GM12892 (cell line): ENCODE measurements around the gene CENPS.
A peak's percentile ranks its signal among the peaks of the same experiment; 100 is the strongest.
"Not testable (repeated sequence)": the region's sequence is repeated elsewhere in the genome, so short reads cannot be mapped to it uniquely, and the experiment has no call there.

Experiments
- DNase-seq: peaks from one replicate; pipeline ENCODE4 v3.0.0; 2011; ENCODE audit not compliant: insufficient read length
- FAIRE-seq: peaks from 2 replicates; lab custom pipeline; 2011; peaks lifted over from hg19 to GRCh38; lab: Jason Lieb, UNC
- POLR2A ChIP-seq: IDR thresholded peaks from 2 replicates; pipeline ENCODE4 v1.6.1; 2011; ENCODE audit warnings: low read depth, low read length, control low read depth
- POLR2AphosphoS5 ChIP-seq: IDR thresholded peaks from 2 replicates; pipeline ENCODE4 v1.6.1; 2011; ENCODE audit warnings: low read depth, low read length, control low read depth
- TAF1 ChIP-seq: IDR thresholded peaks from 2 replicates; pipeline ENCODE4 v1.6.1; 2011; ENCODE audit warnings: low read depth, mild to moderate bottlenecking, control low read depth, low read length, borderline replicate concordance

CENPS gene

DNA sequence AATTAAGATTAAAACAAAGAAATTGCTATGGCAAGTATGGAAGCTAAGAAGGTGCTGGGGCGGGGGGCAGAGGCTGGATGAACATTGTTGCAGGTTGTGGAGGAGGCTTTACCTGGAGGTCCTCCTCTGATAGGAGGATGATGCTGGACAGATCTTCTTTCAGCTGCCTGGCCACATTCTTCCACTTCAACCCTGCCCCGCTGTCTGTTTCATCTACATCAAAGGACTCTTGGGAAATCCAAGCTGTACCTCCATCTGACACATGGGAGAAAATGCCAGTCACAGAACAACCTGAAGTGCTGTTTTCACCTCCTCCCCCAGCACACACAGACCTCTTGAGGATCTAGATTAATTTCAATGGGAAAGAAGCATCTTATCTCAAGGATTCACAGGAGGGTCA lies 36.8 kb downstream of the CENPS start:
- TF ChIP-seq POLR2AphosphoS5 = no peak
- FAIRE-seq (no peak), DNase-seq (no peak)

DNA sequence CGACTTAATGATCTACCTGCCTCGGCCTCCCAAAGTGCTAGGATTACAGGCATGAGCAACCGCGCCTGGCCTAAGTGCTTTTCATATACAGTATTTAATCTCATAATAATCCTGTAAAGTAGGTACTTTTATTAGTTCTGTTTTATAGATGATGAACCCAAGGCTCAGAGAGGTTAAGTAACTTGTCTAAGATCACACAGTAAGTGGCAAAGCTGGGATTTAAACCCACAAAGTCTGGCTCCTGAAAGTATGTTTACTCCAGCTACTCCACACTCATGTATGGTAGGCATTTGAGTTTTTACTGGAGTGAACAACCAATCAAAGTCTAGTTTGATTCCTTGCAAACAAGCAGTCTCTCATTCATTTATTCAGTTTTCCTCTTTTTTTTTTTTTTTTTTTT lies 39.8 kb downstream of the CENPS start:
- DNase-seq = no peak
- FAIRE-seq = no peak
- no peak for TF ChIP-seq POLR2A
- no peak for TF ChIP-seq POLR2AphosphoS5
- no peak for TF ChIP-seq TAF1

DNA sequence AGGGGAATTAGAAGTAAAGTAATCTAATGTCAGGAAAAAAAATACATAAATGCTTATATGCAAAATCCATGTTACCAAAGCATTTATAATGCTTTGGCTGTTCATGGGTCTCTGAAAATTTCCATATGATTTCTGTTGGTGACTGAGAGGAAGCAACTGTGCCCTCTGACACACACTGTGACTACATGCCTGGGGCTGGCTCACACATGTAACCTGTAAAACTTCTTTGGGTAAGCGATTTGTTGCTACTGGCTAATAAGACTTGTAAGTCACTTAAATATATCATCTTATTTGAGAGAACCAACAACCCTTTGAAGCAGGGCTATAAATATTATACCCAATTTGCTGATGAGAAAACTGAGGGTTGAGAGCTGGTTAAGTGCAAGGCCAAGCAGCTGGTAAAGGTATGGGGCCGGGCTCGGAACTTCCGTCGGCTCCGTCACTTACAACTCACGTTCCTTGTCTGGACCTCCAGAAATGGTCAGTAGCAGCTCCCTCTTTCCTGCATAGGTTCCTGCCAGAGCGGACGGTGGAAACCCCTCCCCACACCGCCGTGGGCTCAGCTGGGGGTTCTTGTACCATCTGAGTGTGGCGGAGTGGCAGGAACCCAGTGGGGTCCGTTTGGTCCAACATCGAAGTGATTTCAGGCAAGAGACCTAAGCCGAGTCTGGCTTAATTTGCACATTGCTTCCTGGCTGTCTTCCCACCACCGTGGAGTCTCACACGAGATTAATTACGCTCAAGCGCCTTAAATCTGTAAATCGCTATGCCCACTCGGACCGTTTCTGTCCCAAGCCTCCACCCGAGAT lies 41.4 kb downstream of the CENPS start:
- TF ChIP-seq TAF1 = no peak
- TF ChIP-seq POLR2A = no peak
- TF ChIP-seq POLR2AphosphoS5 = no peak
- DNase-seq (no peak), FAIRE-seq (peak; percentile 24)

DNA sequence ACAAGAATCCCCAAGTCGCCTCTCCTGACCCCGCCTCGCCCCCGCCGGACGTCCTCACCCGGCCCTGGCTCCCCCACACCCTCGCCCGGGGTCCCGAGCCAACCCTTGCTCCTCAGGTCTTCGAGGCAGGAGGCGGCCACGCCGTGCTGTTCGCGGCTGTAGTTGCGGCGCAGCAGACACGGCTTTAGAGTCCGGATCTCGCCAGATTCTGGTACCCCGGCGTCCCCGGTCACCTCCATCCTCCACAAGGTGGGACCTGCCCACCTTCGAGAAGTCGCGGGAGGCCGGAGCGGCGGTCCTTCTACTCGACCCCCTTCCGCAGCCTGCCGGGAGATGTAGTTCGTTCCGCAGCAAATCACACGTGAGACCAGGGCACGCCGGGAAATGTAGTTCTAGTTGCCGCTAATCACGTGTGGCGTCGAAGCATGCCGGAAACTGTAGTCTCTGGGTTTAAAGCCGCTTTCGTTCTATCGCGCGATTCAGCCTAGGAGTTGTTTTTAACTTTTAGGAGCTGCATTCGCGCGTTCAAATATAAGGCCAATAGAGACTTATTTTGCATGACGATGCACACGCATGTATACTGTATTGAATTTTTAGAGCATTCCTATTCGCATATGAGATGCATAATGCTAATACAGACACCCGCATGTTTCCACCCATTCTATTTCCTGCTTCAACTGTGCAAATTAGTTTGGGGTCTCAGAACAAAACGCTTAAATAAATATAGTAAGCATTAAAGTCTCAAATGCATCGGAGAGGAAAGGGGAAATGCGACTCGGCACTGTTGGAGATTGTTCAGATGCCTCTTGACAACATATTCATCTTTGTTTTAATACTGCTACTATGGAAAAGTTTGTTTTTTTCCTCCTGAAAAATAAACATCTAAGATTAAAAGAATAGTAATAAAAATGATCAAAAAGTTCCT lies 42.2 kb downstream of the CENPS start, which contains the start of gene DFFA:
Gene DFFA (minus strand): TSS at position 310 of the 925 bp plus-strand sequence. CDS start 71 bp downstream, at position 239.
- FAIRE-seq (peak; percentile 96), DNase-seq (peak; percentile 89)
- TF ChIP-seq POLR2AphosphoS5 = peak; percentile 79
- peak; percentile 8; the same call in 1 of the 2 replicates for TF ChIP-seq TAF1
- peak; percentile 78 for TF ChIP-seq POLR2A

DNA sequence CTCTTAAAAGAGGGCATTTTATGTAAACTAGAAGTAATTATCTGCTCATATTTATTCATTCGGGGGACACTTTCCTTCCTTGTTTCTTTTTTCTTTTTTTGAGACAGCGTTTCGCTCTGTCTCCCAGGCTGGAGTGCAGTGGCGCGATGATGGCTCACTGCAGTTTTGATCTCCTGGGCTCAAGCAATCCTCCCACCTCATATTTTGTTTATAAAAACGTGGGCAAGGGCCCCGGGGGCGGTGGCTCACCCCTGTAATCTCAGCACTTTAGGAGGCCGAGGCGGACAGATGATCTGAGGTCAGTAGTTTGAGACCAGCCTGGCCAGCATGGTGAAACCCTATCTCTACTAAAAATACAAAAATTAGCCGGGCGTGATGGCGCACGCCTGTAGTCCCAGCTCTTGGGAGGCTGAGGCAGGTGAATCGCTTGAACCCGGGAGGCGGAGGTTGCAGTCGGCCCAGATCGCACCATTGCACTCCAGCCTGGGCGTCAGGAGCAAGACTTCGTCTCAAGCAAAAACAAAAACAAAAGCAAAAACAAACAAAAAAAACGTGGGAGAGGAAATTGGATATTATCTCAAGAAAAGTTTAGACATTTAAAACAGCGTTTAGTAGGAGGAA lies 43.0 kb downstream of the CENPS start:
- no peak for TF ChIP-seq POLR2A
- TF ChIP-seq POLR2AphosphoS5 = no peak
- TF ChIP-seq TAF1 = no peak
- FAIRE-seq (no peak), DNase-seq (no peak)

DNA sequence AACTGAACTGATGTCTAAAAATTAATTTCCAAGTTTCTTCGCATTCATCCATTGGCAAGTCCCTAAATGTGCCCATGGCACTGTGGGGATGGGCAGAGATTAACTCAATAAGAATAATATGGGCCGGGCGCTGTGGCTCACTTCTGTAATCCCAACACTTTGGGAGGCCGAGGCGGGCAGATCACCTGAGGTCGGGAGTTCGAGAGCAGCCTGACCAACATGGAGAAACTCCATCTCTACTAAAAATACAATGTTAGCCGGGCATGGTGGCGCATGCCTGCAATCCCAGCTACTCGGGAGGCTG lies 44.0 kb downstream of the CENPS start:
- not testable (repeated sequence) for FAIRE-seq, DNase-seq

DNA sequence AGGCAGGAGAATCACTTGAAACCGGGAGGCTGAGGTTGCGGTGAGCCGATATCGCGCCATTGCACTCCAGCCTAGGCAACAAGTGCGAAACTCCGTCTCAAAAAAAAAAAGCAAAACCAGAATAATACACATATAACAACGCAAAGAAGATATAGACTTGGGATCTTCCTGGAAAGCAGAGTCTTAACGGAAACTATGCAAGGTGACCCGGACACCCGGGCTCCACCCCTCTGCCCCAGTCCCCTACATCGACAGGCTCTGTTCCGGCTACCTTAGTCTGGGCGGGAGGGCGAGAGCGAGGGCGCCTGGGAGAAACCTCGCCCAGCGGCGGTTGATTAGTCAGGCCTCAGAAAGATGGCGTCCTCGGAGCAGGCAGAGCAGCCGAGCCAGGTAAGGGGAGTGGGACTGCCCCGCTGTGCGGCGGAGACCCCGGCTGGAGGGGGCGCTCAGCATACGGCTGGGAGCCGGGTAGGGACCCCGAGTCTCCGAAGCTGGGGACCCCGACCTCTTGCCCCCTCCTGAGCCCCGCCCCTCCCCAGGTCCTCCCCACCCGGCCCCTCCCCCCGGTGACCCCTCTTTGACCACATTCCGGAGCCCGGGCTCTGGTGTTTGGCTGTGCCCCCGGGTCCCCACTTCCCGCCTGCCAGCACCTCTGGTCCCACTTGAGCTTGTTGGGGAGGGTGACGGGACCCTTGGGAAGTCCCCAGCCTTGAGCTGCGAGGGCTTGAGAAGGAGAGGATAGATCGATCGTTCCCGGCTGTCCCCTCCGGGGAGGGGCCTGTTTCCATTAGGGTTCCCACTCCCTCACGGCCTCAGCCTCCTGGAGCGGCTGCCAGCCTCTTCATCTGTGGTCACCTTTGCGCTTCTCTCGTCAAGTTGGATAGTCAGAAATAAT lies 44.6 kb downstream of the CENPS start, which contains the start of gene PEX14:
Gene PEX14 (plus strand): TSS at position 338 of the 895 bp plus-strand sequence. CDS start 17 bp downstream, at position 355.
- TF ChIP-seq POLR2AphosphoS5 = peak; percentile 52; the same call in 1 of the 2 replicates
- peak; percentile 82 for TF ChIP-seq TAF1
- TF ChIP-seq POLR2A = peak; percentile 79
- FAIRE-seq = peak; percentile 87
- peak; percentile 86 for DNase-seq

DNA sequence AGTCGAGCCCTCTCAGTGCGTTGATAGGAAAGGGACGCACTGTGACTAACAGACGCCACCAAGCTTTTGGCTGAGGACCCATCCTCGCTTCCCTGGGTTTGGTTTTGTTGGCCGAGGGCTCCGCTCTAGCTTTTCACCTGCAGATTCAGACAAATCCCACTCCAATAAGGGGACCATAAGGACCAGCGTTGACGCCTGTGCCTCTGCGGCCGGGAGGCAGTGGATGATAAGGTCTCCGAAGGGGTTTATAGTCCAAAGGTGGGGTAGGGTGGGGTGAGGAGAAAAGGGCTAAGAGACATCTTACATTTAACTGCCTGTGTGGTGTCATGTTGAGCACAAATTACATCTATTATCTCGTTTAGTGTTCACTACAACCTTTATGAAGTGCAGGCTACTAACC lies 45.3 kb downstream of the CENPS start:
- TF ChIP-seq TAF1 (no peak), POLR2AphosphoS5 (no peak), POLR2A (no peak)
- no peak for DNase-seq

DNA sequence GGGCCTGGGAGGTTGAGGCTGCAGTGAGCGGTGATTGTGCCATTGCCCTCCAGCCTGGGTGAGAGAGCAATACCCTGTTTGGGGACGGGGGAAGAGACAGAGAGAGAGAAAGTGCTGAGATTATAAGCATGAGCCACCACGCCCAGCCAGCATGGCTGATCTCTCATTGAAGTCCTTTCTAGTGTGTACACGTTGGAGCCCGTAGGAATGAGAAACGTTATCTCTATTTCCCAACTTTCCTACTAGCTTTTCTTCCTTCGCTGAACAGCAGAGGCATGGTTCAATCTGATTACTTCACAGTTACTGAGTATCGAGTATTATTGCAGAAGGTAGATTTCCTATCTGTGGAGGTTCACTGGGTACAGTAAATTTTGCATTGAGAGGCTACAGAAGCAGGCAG lies 49.1 kb downstream of the CENPS start:
- TF ChIP-seq POLR2AphosphoS5 (no peak), POLR2A (no peak), TAF1 (no peak)
- FAIRE-seq (no peak), DNase-seq (no peak)

More for the DNA sequence above, 45.3 kb downstream of the CENPS start:
- no peak for FAIRE-seq

DNA sequence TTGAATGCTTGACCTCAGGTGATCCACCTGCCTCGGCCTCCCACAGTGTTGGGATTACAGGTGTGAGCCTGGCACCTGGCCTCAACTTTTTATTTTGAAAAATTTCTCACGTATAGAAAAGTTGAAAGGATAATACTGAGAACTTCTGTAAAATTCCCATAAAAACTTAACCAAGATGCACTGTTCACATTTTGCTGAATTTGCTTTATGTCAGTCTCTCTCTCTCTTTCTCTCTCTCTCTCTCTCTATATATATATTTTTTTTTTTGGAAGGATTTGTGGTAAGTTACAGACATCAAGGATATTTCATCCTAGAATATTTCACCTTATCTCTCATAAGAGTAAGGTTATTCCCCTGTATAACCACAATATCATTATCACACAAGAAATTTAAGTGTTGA lies 50.4 kb downstream of the CENPS start:
- FAIRE-seq (no peak), DNase-seq (no peak)
- TF ChIP-seq TAF1 (no peak), POLR2AphosphoS5 (no peak), POLR2A (no peak)
